RWPE2 (cell line): Measurements from ENCODE around the gene ALAD.

Experiments
- ATAC-seq: fragments of 200-7000 bp; cut with Tn5 transposase; 3 replicates; pipeline ENCODE4 v1.9.1; 2021; ENCODE audit warnings: low read depth
- DNase-seq: peaks from one replicate; pipeline ENCODE4 v3.0.0-alpha.2; 2020; ENCODE audit warnings: low spot score
- H3K27ac ChIP-seq: fragments of 450-650 bp; 2 replicates; pipeline ENCODE4 v1.5.1; 2017; ENCODE audit warnings: mild to moderate bottlenecking; ENCODE audit not compliant: poor library complexity, severe bottlenecking
- H3K27me3 ChIP-seq: fragments of 250-450 bp; sonication (Bioruptor Pico); 2 replicates; pipeline ENCODE4 v1.5.1; 2021; ENCODE audit warnings: mild to moderate bottlenecking, moderate library complexity; ENCODE audit not compliant: insufficient read depth, poor library complexity, severe bottlenecking
- H3K36me3 ChIP-seq: fragments of 250-450 bp; sonication (Bioruptor Pico); 2 replicates; pipeline ENCODE4 v1.5.1; 2020; ENCODE audit warnings: low read depth, mild to moderate bottlenecking, moderate library complexity
- H3K4me1 ChIP-seq: fragments of 250-450 bp; sonication (Bioruptor Pico); 2 replicates; pipeline ENCODE4 v1.5.1; 2021; ENCODE audit warnings: mild to moderate bottlenecking, moderate library complexity; ENCODE audit not compliant: insufficient read depth, poor library complexity, severe bottlenecking
- H3K4me3 ChIP-seq: fragments of 250-450 bp; sonication (Bioruptor Pico); 2 replicates; pipeline ENCODE4 v1.5.1; 2021; ENCODE audit warnings: mild to moderate bottlenecking, moderate library complexity; ENCODE audit not compliant: severe bottlenecking
- H3K9me3 ChIP-seq: fragments of 250-450 bp; sonication (Bioruptor Pico); 2 replicates; pipeline ENCODE4 v1.5.1; 2021; ENCODE audit warnings: mild to moderate bottlenecking, moderate library complexity; ENCODE audit not compliant: severe bottlenecking
- TF ChIP-seq, protein P1 (sequence below): fragments of 450-650 bp; IDR thresholded peaks from one replicate; pipeline ENCODE4 v1.5.1; 2017; ENCODE audit warnings: mild to moderate bottlenecking, moderate library complexity; ENCODE audit not compliant: poor library complexity, severe bottlenecking

ALAD gene

DNA sequence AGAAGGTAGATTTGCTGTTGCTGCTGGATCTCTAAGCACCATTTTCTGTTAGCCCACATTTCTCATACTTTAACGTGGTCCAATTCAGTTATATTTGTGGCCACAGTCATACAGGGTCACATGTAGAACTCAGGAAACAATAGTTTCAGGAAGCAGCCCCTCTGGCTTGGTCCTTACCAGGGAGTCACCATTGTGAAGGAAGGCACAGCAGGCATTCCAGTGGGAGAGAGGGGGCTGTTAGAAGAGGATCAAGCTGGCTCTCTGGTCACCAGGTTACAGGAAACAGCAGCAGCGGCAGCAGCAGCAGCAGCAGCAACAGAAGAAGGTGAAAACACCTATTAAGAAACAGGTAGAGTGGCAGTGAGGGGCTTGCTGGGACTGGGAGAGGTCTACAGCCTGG, 24.0 kb upstream of the ALAD start:
- H3K4me3 ChIP-seq = no peak overlapping the region
- no peak for ATAC-seq
- no peaks in the 10 kb centered on the region for H3K4me1 ChIP-seq

DNA sequence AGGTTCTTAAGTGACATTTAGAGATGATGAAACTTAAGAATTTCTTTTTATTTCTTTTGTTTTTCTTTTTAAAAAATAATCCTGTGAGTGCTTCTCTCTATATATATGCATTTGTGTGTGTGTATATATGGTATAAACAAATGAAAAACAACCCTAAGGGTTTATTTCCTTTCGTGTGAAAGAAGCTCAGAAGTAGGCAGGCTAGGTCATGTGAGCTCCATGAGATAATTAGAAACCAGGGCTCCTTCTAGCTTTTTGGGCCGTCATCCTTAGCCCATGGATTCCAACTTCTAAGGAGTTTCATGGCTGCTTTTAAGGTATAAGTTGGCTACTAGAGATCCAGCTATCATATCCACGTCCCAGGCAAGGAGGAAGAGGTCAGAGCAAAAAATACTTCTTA, 20.6 kb upstream of the ALAD start:
- no peaks in the 10 kb centered on the region for H3K9me3 ChIP-seq
- DNase-seq (no peak), ATAC-seq (no peak)
- no peaks in the 10 kb centered on the region for H3K4me1 ChIP-seq
- no peak overlapping the region for H3K4me3 ChIP-seq
- H3K27ac ChIP-seq = no peak overlapping the region
- no peaks in the 10 kb centered on the region for H3K27me3 ChIP-seq
- TF ChIP-seq, protein P1, sequence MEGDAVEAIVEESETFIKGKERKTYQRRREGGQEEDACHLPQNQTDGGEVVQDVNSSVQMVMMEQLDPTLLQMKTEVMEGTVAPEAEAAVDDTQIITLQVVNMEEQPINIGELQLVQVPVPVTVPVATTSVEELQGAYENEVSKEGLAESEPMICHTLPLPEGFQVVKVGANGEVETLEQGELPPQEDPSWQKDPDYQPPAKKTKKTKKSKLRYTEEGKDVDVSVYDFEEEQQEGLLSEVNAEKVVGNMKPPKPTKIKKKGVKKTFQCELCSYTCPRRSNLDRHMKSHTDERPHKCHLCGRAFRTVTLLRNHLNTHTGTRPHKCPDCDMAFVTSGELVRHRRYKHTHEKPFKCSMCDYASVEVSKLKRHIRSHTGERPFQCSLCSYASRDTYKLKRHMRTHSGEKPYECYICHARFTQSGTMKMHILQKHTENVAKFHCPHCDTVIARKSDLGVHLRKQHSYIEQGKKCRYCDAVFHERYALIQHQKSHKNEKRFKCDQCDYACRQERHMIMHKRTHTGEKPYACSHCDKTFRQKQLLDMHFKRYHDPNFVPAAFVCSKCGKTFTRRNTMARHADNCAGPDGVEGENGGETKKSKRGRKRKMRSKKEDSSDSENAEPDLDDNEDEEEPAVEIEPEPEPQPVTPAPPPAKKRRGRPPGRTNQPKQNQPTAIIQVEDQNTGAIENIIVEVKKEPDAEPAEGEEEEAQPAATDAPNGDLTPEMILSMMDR = no peak
- H3K36me3 ChIP-seq = no peaks in the 10 kb centered on the region

More for the DNA sequence above, 24.0 kb upstream of the ALAD start:
- Histone ChIP-seq H3K27ac (no peak overlapping the region), H3K9me3 (no peaks in the 10 kb centered on the region), H3K27me3 (no peaks in the 10 kb centered on the region), H3K36me3 (no peaks in the 10 kb centered on the region)
- DNase-seq = no peak
- TF ChIP-seq, protein P1 = no peak

DNA sequence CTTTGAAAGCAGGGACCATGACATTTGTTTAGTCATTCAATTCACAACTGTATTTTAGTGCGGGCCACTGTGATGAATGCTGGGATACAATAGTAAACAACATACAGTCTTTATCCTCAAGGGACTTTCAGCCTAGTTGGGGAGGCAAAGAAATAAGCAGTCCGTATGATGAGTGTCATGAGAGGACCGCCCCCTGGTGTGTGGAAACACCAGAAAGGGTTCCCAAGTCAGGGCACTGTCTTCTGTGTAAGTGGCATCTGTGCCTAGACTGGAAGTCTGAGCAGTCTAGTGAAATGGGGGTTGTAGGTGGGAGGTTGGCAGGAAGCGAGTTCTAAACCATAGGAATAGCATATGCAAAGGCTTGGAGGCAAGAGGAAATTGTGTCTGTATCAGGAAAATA, 16.3 kb upstream of the ALAD start:
- ATAC-seq (no peak), DNase-seq (no peak)
- H3K4me3 ChIP-seq = no peak overlapping the region
- H3K4me1 ChIP-seq = no peaks in the 10 kb centered on the region
- TF ChIP-seq, protein P1 = no peak
- H3K27me3 ChIP-seq = no peaks in the 10 kb centered on the region
- H3K27ac ChIP-seq = no peak overlapping the region
- H3K36me3 ChIP-seq = no peaks in the 10 kb centered on the region
- no peaks in the 10 kb centered on the region for H3K9me3 ChIP-seq

DNA sequence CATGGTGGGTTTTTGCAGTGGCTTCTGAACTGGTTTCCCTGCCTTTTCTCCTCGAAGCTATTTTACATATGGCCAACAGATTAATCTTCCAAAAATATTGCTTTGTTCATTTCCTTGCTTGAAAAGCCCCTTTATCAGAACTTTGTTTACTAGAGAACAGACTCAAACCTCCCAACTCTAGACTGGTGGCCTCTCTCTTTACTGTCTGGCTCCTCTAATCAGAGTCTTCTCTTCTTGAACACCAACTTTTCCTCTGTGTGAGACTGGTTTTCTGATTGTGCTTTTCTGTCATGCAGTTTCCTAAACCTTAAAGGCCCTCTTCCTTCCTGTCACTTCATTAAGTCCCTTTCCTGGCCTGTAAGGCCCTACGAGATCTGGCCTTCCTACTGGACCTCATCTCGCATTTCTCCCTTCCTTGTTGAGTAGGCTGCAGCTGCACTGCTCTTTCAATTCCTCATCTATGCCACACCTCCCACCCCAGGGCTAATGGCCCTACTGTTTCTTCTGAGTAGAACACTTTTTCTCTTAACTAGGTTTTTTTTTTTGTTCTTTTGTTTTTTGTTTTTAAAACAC, 15.2 kb upstream of the ALAD start:
- ATAC-seq = no peak
- Histone ChIP-seq H3K36me3 (no peaks in the 10 kb centered on the region), H3K9me3 (no peaks in the 10 kb centered on the region), H3K4me1 (no peaks in the 10 kb centered on the region), H3K4me3 (no peak overlapping the region), H3K27me3 (no peaks in the 10 kb centered on the region), H3K27ac (no peak overlapping the region)
- TF ChIP-seq, protein P1 = no peak
- DNase-seq = no peak

DNA sequence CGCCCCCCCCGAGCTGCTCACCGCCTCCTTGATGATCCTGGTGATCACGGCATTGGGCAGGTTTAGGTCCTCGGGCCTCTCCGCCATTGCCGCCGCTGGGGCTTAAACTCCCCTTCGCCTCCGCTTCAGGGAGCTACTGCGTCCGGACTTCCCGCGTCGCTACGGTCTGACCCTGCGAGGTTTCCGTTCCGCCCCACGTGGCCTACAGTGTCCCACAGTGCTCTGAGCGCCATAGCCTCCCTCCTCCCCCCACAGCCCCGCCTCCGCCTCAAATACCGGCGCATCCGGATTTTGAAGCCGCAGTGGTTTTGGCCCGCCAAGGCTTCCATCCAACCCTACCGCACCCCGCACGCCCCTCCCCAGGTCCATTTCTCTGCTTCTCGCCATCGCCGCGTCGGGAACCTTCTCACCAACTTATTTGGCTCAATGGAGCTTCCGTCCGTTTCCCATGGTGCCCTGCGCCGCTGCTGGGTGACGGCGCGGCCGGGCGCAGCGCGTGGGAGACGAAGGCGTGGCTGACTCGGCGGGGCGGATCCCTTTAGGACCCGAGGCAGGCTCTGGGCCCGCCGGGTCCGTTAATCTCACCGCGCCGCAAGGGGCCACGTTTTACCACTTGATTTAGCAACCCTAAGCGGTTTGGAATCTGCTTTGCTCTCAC, 9.3 kb upstream of the ALAD start, which contains the start of the genes C9orf43 and POLE3:
C9orf43 (plus strand) TSS at position 541 of the 658 bp plus-strand sequence. CDS start 2,747 bp downstream, outside the sequence.
POLE3 (minus strand) TSS at position 469 of the 658 bp plus-strand sequence; CDS start at position 87, 382 bp downstream.
- peak; percentile 96 for ATAC-seq
- H3K4me1 ChIP-seq = no peaks in the 10 kb centered on the region
- H3K27me3 ChIP-seq = no peaks in the 10 kb centered on the region
- H3K4me3 ChIP-seq = peak within 1 kb of the TSS; percentile 60
- TF ChIP-seq, protein P1 = no peak
- H3K36me3 ChIP-seq = peaks cover 23% of the 10 kb centered on the region
- DNase-seq = peak; percentile 93
- peak within 1 kb of the TSS; percentile 71 for H3K27ac ChIP-seq
- H3K9me3 ChIP-seq = no peaks in the 10 kb centered on the region
